NCI-H2196 treated with DMSO at 0.1 percent for 48 hours (cell line): ENCODE results near the gene LRRC55.

Experiments
- DNase-seq: peaks from one replicate; lab custom pipeline; 2025; ENCODE audit not compliant: unreplicated experiment; lab: John Stamatoyannopoulos, UW

Gene LRRC55

DNA sequence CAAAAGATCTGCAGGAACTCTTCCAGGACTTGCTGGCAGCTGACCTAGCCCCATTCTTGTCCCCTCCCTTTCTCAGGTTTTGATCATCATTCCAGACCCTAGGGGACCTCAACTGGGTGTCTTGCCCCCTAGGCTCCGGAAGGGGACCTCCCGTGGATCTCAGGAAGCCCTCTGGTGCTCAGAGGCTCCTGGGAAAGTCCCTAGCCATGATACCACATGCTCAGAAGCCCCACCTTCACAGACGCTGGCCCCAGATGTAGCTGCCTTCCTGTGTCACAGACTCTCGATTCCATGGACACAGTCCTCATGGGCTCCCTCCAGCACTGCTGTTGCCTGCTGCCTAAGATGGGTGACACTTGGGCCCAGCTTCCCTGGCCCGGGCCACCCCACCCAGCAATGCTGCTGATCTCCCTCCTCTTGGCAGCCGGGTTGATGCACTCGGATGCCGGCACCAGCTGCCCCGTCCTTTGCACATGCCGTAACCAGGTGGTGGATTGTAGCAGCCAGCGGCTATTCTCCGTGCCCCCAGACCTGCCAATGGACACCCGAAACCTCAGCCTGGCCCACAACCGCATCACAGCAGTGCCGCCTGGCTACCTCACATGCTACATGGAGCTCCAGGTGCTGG is at the start of gene LRRC55:
TSS of gene LRRC55 (plus strand) at position 276 of the 628 bp plus-strand sequence. CDS start at position 346, 70 bp downstream.
- no peak for DNase-seq

- no peak for DNase-seq
Observed at GRCh38 chr11:57133366-57134038, 48.3 kb upstream of the LRRC55 start.

DNA sequence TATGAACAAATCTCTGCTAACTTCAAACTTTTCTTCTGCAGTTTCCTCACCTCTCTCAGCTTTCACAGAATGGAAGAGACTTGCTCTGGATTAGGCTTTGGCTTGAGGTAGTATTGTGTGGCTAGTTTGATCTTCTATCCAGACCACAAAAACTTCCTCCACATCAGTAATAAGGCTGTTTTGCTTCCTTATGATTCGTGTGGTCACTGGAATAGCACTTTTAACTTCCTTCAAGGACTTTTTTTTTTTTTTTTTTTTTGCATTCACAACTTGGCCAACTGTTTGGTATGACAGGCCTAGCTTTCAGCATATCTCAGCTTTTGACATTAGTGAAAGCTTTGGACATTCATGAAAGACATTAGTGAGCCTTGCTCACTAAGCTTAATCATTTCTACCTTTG is 47.5 kb upstream of the LRRC55 start:
- DNase-seq = no peak

GRCh38 chr11:57135020-57135751 is 46.6 kb upstream of the LRRC55 start:
- DNase-seq = no peak

- DNase-seq = no peak
Observed at GRCh38 chr11:57140568-57140967, 41.2 kb upstream of the LRRC55 start.

DNA sequence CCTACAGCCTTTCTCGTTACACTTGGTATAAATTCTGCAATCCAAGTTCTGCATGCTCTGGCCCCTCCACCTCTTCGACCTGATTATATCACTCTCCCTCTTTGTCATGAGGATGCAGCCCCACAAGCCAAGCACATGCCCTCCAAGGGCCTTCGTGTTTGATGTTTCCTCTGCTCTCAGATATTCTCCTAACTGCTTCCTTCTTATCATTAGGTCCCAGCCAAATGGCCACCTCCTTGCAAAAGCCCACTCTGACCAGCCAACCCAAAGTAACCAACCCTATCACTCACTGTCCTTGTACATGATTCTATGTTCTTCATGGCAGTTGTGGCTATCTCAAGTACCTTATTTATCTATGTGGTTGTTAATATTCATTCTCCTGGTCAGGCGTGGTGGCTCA is 38.3 kb upstream of the LRRC55 start:
- no peak for DNase-seq

GRCh38 chr11:57144075-57144474 is 37.7 kb upstream of the LRRC55 start:
- no peak for DNase-seq

DNA sequence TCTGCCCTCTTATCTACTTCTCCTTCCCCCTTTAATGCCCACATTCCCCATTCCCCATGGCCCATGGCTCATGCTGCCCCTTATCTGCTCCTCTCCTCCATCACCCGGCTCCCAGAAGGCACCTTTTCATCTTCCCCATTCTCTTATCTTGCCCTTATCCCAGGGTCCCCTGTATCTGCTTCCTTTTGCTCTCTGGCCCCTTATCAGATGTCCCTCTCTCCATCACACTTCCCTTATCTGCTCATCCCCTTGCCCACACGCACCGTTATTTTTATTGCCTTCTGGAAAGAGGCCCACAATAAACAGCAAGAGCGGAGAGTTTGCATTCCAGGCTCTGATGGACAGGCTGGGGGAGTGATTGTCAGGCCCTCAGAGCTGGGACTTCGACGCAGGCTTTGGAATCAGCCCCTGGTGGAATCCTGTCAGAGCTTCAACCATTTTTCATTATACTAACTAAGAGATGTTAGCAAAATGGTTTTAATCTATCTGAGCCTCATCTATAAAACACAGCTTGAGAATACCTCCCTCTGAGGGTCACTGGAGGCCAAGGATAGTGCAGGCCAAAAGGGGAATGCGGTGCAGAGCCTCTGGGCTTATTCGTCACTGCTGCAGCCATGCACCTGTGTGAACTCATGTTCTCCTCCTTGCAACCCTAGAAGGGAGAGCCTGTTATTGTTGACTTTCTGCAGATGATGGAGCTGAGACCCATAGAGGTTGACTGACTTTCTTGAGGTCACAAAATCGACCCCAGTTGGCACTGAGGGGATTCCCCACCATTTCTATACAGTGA is 37.0 kb upstream of the LRRC55 start:
- no peak for DNase-seq

DNA sequence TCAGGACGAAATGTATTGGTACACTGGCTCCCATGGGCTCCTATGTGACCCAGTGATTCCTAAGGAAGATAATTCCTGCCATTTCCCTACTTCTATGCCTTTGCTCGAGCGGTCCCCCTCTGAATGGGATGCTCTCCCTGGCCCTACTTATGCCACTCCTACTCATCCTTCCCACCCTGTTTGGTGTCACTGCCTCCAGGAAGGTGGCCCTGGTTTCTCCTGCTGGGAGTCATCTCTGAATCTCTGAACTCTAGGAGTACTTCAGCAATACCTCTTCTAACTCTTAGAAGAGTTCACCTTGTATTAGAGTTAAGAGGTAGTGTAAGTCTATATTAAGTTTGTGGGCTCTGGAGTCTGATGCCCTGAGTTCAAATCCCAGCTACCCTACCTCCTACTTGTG is 35.5 kb upstream of the LRRC55 start:
- DNase-seq = no peak

DNA sequence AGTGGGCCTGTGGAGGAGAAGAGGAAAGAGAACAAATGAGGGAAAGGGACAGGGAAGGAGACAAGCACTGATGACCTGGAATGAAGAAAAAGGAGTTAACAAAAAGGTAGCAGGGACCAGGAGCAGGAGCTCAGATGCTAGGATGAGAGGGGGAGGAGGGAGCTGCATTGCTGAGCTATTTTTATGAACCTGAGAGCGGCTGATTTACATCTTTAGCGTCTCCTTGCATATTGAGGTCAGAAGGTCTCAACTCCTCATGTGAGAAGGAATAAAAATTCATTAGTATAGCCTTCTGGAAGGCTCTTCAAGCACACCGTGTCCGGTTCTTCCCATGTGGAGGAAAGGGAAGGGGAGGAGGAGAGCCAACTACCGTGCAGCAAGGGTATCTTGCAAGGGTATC is 33.1 kb upstream of the LRRC55 start:
- DNase-seq = no peak

DNA sequence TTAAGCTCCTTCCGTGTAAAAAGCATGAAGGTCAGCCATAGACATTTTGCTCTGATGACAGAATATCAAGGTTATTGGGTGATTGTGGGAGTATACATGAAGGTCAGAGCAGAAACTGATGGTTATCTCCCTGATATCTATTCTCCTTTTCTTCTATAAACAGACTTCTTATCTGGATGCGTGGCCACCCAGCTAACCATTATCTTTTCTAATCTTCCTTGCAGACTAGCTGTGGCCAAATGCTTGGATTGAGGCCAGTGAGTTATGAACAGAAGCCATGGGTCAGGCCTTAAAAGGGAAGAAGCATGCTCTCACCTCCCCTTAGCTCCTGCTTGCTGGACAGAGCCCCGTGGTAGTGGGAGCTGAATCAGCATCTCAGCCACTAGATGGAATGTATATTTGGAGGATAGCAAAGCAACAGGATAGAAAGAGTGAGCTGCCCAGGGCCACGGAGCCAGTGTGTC is 31.3 kb upstream of the LRRC55 start:
- no peak for DNase-seq

DNA sequence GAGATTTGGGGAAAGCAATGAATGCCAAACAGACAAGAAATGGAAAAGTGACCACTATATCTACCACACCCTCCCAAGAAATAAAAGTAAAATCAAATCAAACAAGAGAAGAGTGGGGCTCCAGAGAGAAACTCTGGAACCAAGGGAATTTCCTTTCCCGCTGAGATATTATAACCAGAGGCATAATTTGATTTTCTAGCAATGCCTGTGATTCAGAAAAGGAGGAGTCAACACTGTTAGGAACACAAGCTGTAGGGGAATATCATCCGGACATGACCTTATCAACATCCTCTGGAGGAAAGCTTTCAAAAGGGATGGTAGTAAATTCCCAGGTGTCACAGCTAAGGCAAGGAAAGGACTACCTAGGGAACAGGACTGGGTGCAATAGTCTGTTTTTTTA is 29.6 kb upstream of the LRRC55 start:
- DNase-seq = no peak

GRCh38 chr11:57153448-57153847 is 28.3 kb upstream of the LRRC55 start:
- no peak for DNase-seq

- no peak for DNase-seq
Observed at GRCh38 chr11:57154739-57155138, 27.0 kb upstream of the LRRC55 start.

- no peak for DNase-seq
Observed at GRCh38 chr11:57155400-57155799, 26.4 kb upstream of the LRRC55 start.

GRCh38 chr11:57155838-57156607 is 25.7 kb upstream of the LRRC55 start:
- DNase-seq = no peak

GRCh38 chr11:57156928-57157327 is 24.8 kb upstream of the LRRC55 start:
- DNase-seq = no peak

- DNase-seq = no peak
Observed at GRCh38 chr11:57157624-57158023, 24.1 kb upstream of the LRRC55 start.

DNA sequence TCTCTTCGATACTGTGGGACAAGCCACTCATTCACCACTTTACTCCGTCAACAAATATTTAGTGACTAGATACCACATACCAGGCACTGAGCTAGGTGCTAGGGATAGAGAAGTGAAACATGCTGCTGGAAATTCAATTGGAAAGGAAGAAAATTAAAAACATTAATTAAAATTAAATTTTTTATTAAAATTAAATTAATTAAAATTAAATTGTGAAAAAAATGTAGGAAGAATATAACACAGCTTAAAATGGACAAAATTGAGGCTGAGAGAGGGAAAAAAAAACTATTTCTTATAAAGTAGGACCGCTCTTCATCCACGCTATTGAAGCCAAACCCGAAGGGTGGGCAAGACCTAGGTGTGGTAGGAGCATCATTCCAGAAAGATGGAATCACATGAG is 23.6 kb upstream of the LRRC55 start:
- DNase-seq = no peak

- DNase-seq = no peak
Observed at GRCh38 chr11:57158599-57158998, 23.2 kb upstream of the LRRC55 start.

DNA sequence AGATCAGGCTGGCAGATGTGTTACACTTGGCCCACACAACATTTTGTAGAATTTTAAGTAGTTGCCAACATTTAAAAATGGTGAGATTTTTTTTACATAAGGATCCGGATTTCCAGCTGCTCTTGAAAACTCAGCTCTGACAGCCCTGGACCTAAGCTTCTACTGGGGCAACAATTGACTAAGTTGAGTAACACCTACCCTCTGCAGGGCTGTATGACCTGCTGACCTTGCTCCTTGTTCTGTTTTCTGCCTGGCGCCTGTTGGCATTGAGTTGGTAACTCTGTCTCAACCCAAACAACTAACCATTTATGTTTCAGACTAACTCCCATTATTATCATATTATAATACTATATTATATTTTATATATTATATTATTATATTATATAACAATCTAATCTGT is 21.1 kb upstream of the LRRC55 start:
- no peak for DNase-seq
